ENCODE results near the gene MN1.

MN1 gene

GRCh38 chr22:27800250-27801201 is 1.0 kb downstream of the MN1 start:
- no peak overlapping the region for H3K27ac ChIP-seq (ENCODE audit: insufficient read depth, low read depth, low read length, poor library complexity, severe bottlenecking)
- no peaks in the 10 kb centered on the region for H3K9me3 ChIP-seq (ENCODE audit: control insufficient read depth, low read length)
- peak overlapping the region; percentile 59 for H3K4me3 ChIP-seq (ENCODE audit: insufficient read depth, low read depth, low read length)
- H3K36me3 ChIP-seq (ENCODE audit: control insufficient read depth, insufficient read depth, low read length) = no peaks in the 10 kb centered on the region
- peaks cover 28% of the 10 kb centered on the region for H3K27me3 ChIP-seq (ENCODE audit: control insufficient read depth, insufficient read depth, low read length, poor library complexity, severe bottlenecking)
- H3K4me1 ChIP-seq (ENCODE audit: control insufficient read depth, insufficient read depth, low read length) = peaks cover 56% of the 10 kb centered on the region
- 1% methylated on average over 82 of the region's 82 CpGs for WGBS, 2 experiments

GRCh38 chr22:27799827-27800249 is 1.7 kb downstream of the MN1 start:
- WGBS, 2 experiments = 11 to 12% methylated on average over 40 of the region's 40 CpGs
- Histone ChIP-seq H3K4me3 (ENCODE audit: insufficient read depth, low read depth, low read length) (peak overlapping the region; percentile 59), H3K9me3 (ENCODE audit: control insufficient read depth, low read length) (no peaks in the 10 kb centered on the region), H3K27me3 (ENCODE audit: control insufficient read depth, insufficient read depth, low read length, poor library complexity, severe bottlenecking) (peaks cover 28% of the 10 kb centered on the region), H3K4me1 (ENCODE audit: control insufficient read depth, insufficient read depth, low read length) (peaks cover 54% of the 10 kb centered on the region), H3K36me3 (ENCODE audit: control insufficient read depth, insufficient read depth, low read length) (no peaks in the 10 kb centered on the region), H3K27ac (ENCODE audit: insufficient read depth, low read depth, low read length, poor library complexity, severe bottlenecking) (no peak overlapping the region)

- 35 to 42% methylated on average over 62 of the region's 62 CpGs for WGBS, 2 experiments
- Histone ChIP-seq H3K27me3 (ENCODE audit: control insufficient read depth, insufficient read depth, low read length, poor library complexity, severe bottlenecking) (peaks cover 28% of the 10 kb centered on the region), H3K4me1 (ENCODE audit: control insufficient read depth, insufficient read depth, low read length) (peaks cover 52% of the 10 kb centered on the region)
Measured at GRCh38 chr22:27799015-27799826, 2.3 kb downstream of the MN1 start.

GRCh38 chr22:27798511-27799014 is 3.0 kb downstream of the MN1 start:
- H3K4me3 ChIP-seq (ENCODE audit: insufficient read depth, low read depth, low read length) = peak overlapping the region; percentile 59
- no peaks in the 10 kb centered on the region for H3K9me3 ChIP-seq (ENCODE audit: control insufficient read depth, low read length)
- H3K27me3 ChIP-seq (ENCODE audit: control insufficient read depth, insufficient read depth, low read length, poor library complexity, severe bottlenecking) = peaks cover 28% of the 10 kb centered on the region
- no peak overlapping the region for H3K27ac ChIP-seq (ENCODE audit: insufficient read depth, low read depth, low read length, poor library complexity, severe bottlenecking)
- WGBS, 2 experiments = 47 to 50% methylated on average over 44 of the region's 44 CpGs
- H3K4me1 ChIP-seq (ENCODE audit: control insufficient read depth, insufficient read depth, low read length) = peaks cover 58% of the 10 kb centered on the region
- H3K36me3 ChIP-seq (ENCODE audit: control insufficient read depth, insufficient read depth, low read length) = no peaks in the 10 kb centered on the region

More at GRCh38 chr22:27799015-27799826, 2.3 kb downstream of the MN1 start:
- Histone ChIP-seq H3K9me3 (ENCODE audit: control insufficient read depth, low read length) (no peaks in the 10 kb centered on the region), H3K36me3 (ENCODE audit: control insufficient read depth, insufficient read depth, low read length) (no peaks in the 10 kb centered on the region), H3K4me3 (ENCODE audit: insufficient read depth, low read depth, low read length) (peak overlapping the region; percentile 59), H3K27ac (ENCODE audit: insufficient read depth, low read depth, low read length, poor library complexity, severe bottlenecking) (no peak overlapping the region)

GRCh38 chr22:27797520-27798391 is 3.8 kb downstream of the MN1 start:
- H3K36me3 ChIP-seq (ENCODE audit: control insufficient read depth, insufficient read depth, low read length) = peaks cover 3% of the 10 kb centered on the region
- peak overlapping the region; percentile 59 for H3K4me3 ChIP-seq (ENCODE audit: insufficient read depth, low read depth, low read length)
- WGBS, 2 experiments = 54% methylated on average over 86 of the region's 86 CpGs
- peaks cover 28% of the 10 kb centered on the region for H3K27me3 ChIP-seq (ENCODE audit: control insufficient read depth, insufficient read depth, low read length, poor library complexity, severe bottlenecking)
- no peaks in the 10 kb centered on the region for H3K9me3 ChIP-seq (ENCODE audit: control insufficient read depth, low read length)
- no peak overlapping the region for H3K27ac ChIP-seq (ENCODE audit: insufficient read depth, low read depth, low read length, poor library complexity, severe bottlenecking)
- peaks cover 57% of the 10 kb centered on the region for H3K4me1 ChIP-seq (ENCODE audit: control insufficient read depth, insufficient read depth, low read length)

- Histone ChIP-seq H3K27me3 (ENCODE audit: control insufficient read depth, insufficient read depth, low read length, poor library complexity, severe bottlenecking) (peaks cover 28% of the 10 kb centered on the region), H3K4me1 (ENCODE audit: control insufficient read depth, insufficient read depth, low read length) (peaks cover 60% of the 10 kb centered on the region), H3K4me3 (ENCODE audit: insufficient read depth, low read depth, low read length) (peak overlapping the region; percentile 59), H3K36me3 (ENCODE audit: control insufficient read depth, insufficient read depth, low read length) (peaks cover 6% of the 10 kb centered on the region), H3K27ac (ENCODE audit: insufficient read depth, low read depth, low read length, poor library complexity, severe bottlenecking) (no peak overlapping the region), H3K9me3 (ENCODE audit: control insufficient read depth, low read length) (no peaks in the 10 kb centered on the region)
- WGBS, 2 experiments = 81 to 82% methylated on average over 55 of the region's 55 CpGs
Measured at GRCh38 chr22:27796829-27797519, 4.6 kb downstream of the MN1 start.

- peak overlapping the region; percentile 59 for H3K4me3 ChIP-seq (ENCODE audit: insufficient read depth, low read depth, low read length)
- peaks cover 28% of the 10 kb centered on the region for H3K27me3 ChIP-seq (ENCODE audit: control insufficient read depth, insufficient read depth, low read length, poor library complexity, severe bottlenecking)
- WGBS, 2 experiments = 30 to 33% methylated on average over 15 of the region's 15 CpGs
- H3K9me3 ChIP-seq (ENCODE audit: control insufficient read depth, low read length) = no peaks in the 10 kb centered on the region
- H3K36me3 ChIP-seq (ENCODE audit: control insufficient read depth, insufficient read depth, low read length) = peaks cover 6% of the 10 kb centered on the region
- H3K4me1 ChIP-seq (ENCODE audit: control insufficient read depth, insufficient read depth, low read length) = peaks cover 71% of the 10 kb centered on the region
- H3K27ac ChIP-seq (ENCODE audit: insufficient read depth, low read depth, low read length, poor library complexity, severe bottlenecking) = no peak overlapping the region
Measured at GRCh38 chr22:27795696-27796517, 5.6 kb downstream of the MN1 start.

- H3K4me3 ChIP-seq (ENCODE audit: insufficient read depth, low read depth, low read length) = peak overlapping the region; percentile 59
- H3K27me3 ChIP-seq (ENCODE audit: control insufficient read depth, insufficient read depth, low read length, poor library complexity, severe bottlenecking) = peaks cover 28% of the 10 kb centered on the region
- WGBS, 2 experiments = 2% methylated on average over 14 of the region's 14 CpGs
- no peaks in the 10 kb centered on the region for H3K9me3 ChIP-seq (ENCODE audit: control insufficient read depth, low read length)
- peaks cover 6% of the 10 kb centered on the region for H3K36me3 ChIP-seq (ENCODE audit: control insufficient read depth, insufficient read depth, low read length)
- no peak overlapping the region for H3K27ac ChIP-seq (ENCODE audit: insufficient read depth, low read depth, low read length, poor library complexity, severe bottlenecking)
- peaks cover 77% of the 10 kb centered on the region for H3K4me1 ChIP-seq (ENCODE audit: control insufficient read depth, insufficient read depth, low read length)
Measured at GRCh38 chr22:27795053-27795452, 6.5 kb downstream of the MN1 start.

Data from ectodermal cell (in vitro differentiated cells).